IMR-90 (cell line): ENCODE measurements around the gene TMEM235.

Experiments
- BHLHE40 ChIP-seq: fragments of 150-350 bp; IDR thresholded peaks from 2 replicates; pipeline ENCODE4 v1.6.1; 2016; ENCODE audit warnings: mild to moderate bottlenecking, low read depth, low read length
- CEBPB ChIP-seq: IDR thresholded peaks from 2 replicates; pipeline ENCODE4 v1.6.1; 2012; ENCODE audit warnings: low read depth, low read length, improper control_type of control experiment
- CTCF ChIP-seq: conservative IDR thresholded peaks from 2 replicates; pipeline ENCODE4 v1.5.1; 2012; ENCODE audit warnings: mild to moderate bottlenecking, low read depth, low read length, improper control_type of control experiment
- ELK1 ChIP-seq: fragments of 150-350 bp; IDR thresholded peaks from 2 replicates; pipeline ENCODE4 v1.6.1; 2016; ENCODE audit warnings: low read depth, mild to moderate bottlenecking, low read length, moderate library complexity, borderline replicate concordance
- MAFK ChIP-seq: IDR thresholded peaks from 2 replicates; pipeline ENCODE4 v1.6.1; 2012; ENCODE audit warnings: low read depth, low read length, improper control_type of control experiment
- MAZ ChIP-seq: IDR thresholded peaks from 2 replicates; pipeline ENCODE4 v1.6.1; 2012; ENCODE audit warnings: low read depth, mild to moderate bottlenecking, low read length, improper control_type of control experiment, moderate library complexity, borderline replicate concordance
- MXI1 ChIP-seq: IDR thresholded peaks from 2 replicates; pipeline ENCODE4 v1.6.1; 2012; ENCODE audit warnings: low read depth, mild to moderate bottlenecking, low read length, moderate library complexity, borderline replicate concordance
- POLR2A ChIP-seq: IDR thresholded peaks from 2 replicates; pipeline ENCODE4 v1.6.1; 2012; ENCODE audit warnings: mild to moderate bottlenecking, low read depth, low read length
- RAD21 ChIP-seq: IDR thresholded peaks from 2 replicates; pipeline ENCODE4 v1.6.1; 2012; ENCODE audit warnings: low read length, improper control_type of control experiment
- RCOR1 ChIP-seq: IDR thresholded peaks from 2 replicates; pipeline ENCODE4 v1.6.1; 2012; ENCODE audit warnings: mild to moderate bottlenecking, low read length, improper control_type of control experiment; ENCODE audit not compliant: insufficient replicate concordance
- RFX5 ChIP-seq: IDR thresholded peaks from 2 replicates; pipeline ENCODE4 v1.8.0; 2012; ENCODE audit warnings: low read depth, mild to moderate bottlenecking, low read length, moderate library complexity
- SMC3 ChIP-seq: fragments of 150-350 bp; IDR thresholded peaks from 2 replicates; pipeline ENCODE4 v1.6.1; 2016; ENCODE audit warnings: low read depth, mild to moderate bottlenecking, antibody characterized with exemption, low read length, moderate library complexity
- USF2 ChIP-seq: fragments of 150-350 bp; IDR thresholded peaks from 2 replicates; pipeline ENCODE4 v1.6.1; 2017; ENCODE audit warnings: mild to moderate bottlenecking, antibody characterized with exemption, low read length, low read depth

- no peak for TF ChIP-seq CEBPB
- TF ChIP-seq CTCF = no peak
- TF ChIP-seq RFX5 = no peak
- no peak for TF ChIP-seq SMC3
- TF ChIP-seq POLR2A = no peak
- no peak for TF ChIP-seq USF2
- no peak for TF ChIP-seq RAD21
- no peak for TF ChIP-seq BHLHE40
- TF ChIP-seq MAZ = no peak
- TF ChIP-seq ELK1 = no peak
- TF ChIP-seq RCOR1 = no peak
- no peak for TF ChIP-seq MXI1
- no peak for TF ChIP-seq MAFK
Measured at GRCh38 chr17:78184868-78185267, 46.6 kb upstream of the TMEM235 start.
